MM.1S (cell line): ENCODE results near the gene CEP19.

Experiments
- EZH2 ChIP-seq: fragments of 300-600 bp; sonication (generic); optimal IDR thresholded peaks from 2 replicates; pipeline ENCODE3; 2017; ENCODE audit warnings: low read depth, mild to moderate bottlenecking, antibody characterized with exemption, low read length, mixed read lengths
- TF ChIP-seq, protein P1 (sequence below): fragments of 300-600 bp; sonication (generic); IDR thresholded peaks from 2 replicates; pipeline ENCODE4 v1.5.1; 2016; ENCODE audit warnings: antibody characterized with exemption, low read length, mixed read lengths

DNA sequence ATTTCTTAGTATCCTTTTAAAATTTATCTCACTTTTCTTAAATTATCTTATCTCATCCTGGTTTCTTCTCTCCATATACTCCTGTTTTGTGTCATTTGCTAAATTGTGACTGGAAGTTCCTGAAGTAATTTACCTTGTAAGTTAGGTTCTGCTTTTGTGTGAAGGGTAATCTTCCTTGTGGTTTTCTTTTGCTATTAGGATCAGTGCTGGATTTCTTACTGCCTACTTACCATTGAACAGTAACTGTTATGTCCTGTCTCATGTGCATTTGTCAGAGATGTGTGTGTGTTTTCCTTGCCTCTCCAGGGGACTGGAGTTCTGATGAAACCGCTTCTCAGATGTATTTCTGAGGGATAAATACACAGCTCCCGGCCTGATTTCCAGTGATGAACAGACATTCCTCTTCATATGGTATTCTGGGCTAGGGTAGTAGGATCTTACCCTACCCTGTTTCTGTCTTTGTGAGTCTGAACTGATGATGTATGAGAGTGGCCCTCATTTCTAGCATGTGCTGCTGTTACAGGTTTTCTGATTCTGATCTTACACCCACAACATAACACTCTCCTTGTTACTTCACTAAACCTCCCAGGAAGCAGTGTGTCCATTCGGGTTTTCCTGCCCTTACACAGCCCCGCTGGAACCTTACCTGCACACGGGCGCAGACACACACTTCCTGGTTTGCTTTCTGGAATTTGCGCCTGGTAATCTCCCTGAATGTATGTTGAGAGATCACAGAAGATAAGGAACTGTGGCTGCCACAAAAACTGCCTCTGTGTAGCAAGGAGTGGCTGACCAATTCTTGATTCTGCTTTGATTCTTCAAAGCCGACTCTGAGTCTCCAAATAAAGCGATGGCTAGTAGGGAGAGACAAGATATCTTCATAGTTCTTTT, 42.3 kb upstream of the CEP19 start:
- TF ChIP-seq, protein P1, sequence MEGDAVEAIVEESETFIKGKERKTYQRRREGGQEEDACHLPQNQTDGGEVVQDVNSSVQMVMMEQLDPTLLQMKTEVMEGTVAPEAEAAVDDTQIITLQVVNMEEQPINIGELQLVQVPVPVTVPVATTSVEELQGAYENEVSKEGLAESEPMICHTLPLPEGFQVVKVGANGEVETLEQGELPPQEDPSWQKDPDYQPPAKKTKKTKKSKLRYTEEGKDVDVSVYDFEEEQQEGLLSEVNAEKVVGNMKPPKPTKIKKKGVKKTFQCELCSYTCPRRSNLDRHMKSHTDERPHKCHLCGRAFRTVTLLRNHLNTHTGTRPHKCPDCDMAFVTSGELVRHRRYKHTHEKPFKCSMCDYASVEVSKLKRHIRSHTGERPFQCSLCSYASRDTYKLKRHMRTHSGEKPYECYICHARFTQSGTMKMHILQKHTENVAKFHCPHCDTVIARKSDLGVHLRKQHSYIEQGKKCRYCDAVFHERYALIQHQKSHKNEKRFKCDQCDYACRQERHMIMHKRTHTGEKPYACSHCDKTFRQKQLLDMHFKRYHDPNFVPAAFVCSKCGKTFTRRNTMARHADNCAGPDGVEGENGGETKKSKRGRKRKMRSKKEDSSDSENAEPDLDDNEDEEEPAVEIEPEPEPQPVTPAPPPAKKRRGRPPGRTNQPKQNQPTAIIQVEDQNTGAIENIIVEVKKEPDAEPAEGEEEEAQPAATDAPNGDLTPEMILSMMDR = no peak
- no peak for TF ChIP-seq EZH2
